ENCODE data around the gene CCDC141.
"Not testable (repeated sequence)": the region's sequence is repeated elsewhere in the genome, so short reads cannot be mapped to it uniquely, and the experiment has no call there.

Gene CCDC141

GRCh38 chr2:179049546-179050311 is at the start of gene CCDC141:
TSS of gene CCDC141 (minus strand) at chr2:179050137. CDS start at chr2:179049941, 196 bp downstream.
- DNase-seq (ENCODE audit: low read depth in 1 of 2, low spot score in 1 of 2): peak in 1 of 2 donors; percentile 6

- DNase-seq (ENCODE audit: low read depth in 1 of 2, low spot score in 1 of 2): no peak
Measured at GRCh38 chr2:179098080-179098689, 48.2 kb upstream of the CCDC141 start.

- DNase-seq (ENCODE audit: low read depth in 1 of 2, low spot score in 1 of 2): no peak
Measured at GRCh38 chr2:179097131-179097530, 47.2 kb upstream of the CCDC141 start.

- no peak for DNase-seq (ENCODE audit: low read depth in 1 of 2, low spot score in 1 of 2)
Measured at GRCh38 chr2:179096090-179096489, 46.2 kb upstream of the CCDC141 start.

GRCh38 chr2:179092912-179093311 is 43.0 kb upstream of the CCDC141 start:
- DNase-seq (ENCODE audit: low read depth in 1 of 2, low spot score in 1 of 2): not testable (repeated sequence)

- no peak for DNase-seq (ENCODE audit: low read depth in 1 of 2, low spot score in 1 of 2)
Measured at GRCh38 chr2:179082697-179083096, 32.8 kb upstream of the CCDC141 start.

GRCh38 chr2:179081954-179082353 is 32.0 kb upstream of the CCDC141 start:
- no peak for DNase-seq (ENCODE audit: low read depth in 1 of 2, low spot score in 1 of 2)

- no peak for DNase-seq (ENCODE audit: low read depth in 1 of 2, low spot score in 1 of 2)
Measured at GRCh38 chr2:179072527-179072926, 22.6 kb upstream of the CCDC141 start.

GRCh38 chr2:179071810-179072355 is 21.9 kb upstream of the CCDC141 start:
- no peak for DNase-seq (ENCODE audit: low read depth in 1 of 2, low spot score in 1 of 2)

- DNase-seq (ENCODE audit: low read depth in 1 of 2, low spot score in 1 of 2): no peak
Measured at GRCh38 chr2:179070895-179071294, 21.0 kb upstream of the CCDC141 start.

GRCh38 chr2:179069685-179070084 is 19.7 kb upstream of the CCDC141 start:
- no peak for DNase-seq (ENCODE audit: low read depth in 1 of 2, low spot score in 1 of 2)

- no peak for DNase-seq (ENCODE audit: low read depth in 1 of 2, low spot score in 1 of 2)
Measured at GRCh38 chr2:179068991-179069643, 19.2 kb upstream of the CCDC141 start.

GRCh38 chr2:179059026-179059700 is 9.2 kb upstream of the CCDC141 start:
- DNase-seq (ENCODE audit: low read depth in 1 of 2, low spot score in 1 of 2): no peak

- no peak for DNase-seq (ENCODE audit: low read depth in 1 of 2, low spot score in 1 of 2)
Measured at GRCh38 chr2:179057737-179058136, 7.8 kb upstream of the CCDC141 start.

- not testable (repeated sequence) for DNase-seq (ENCODE audit: low read depth in 1 of 2, low spot score in 1 of 2)
Measured at GRCh38 chr2:179053568-179053967, 3.6 kb upstream of the CCDC141 start.

- DNase-seq (ENCODE audit: low read depth in 1 of 2, low spot score in 1 of 2): no peak
Measured at GRCh38 chr2:179051250-179051649, 1.3 kb upstream of the CCDC141 start.

GRCh38 chr2:179050755-179051154 is 818 bp upstream of the CCDC141 start:
- no peak for DNase-seq (ENCODE audit: low read depth in 1 of 2, low spot score in 1 of 2)

GRCh38 chr2:179049203-179049545 is 763 bp downstream of the CCDC141 start:
- no peak for DNase-seq (ENCODE audit: low read depth in 1 of 2, low spot score in 1 of 2)

GRCh38 chr2:179048099-179048498 is 1.8 kb downstream of the CCDC141 start:
- DNase-seq (ENCODE audit: low read depth in 1 of 2, low spot score in 1 of 2): no peak

GRCh38 chr2:179045602-179046001 is 4.3 kb downstream of the CCDC141 start:
- not testable (repeated sequence) for DNase-seq (ENCODE audit: low read depth in 1 of 2, low spot score in 1 of 2)

GRCh38 chr2:179044500-179044899 is 5.4 kb downstream of the CCDC141 start:
- no peak for DNase-seq (ENCODE audit: low read depth in 1 of 2, low spot score in 1 of 2)

Data from activated CD4-positive, alpha-beta T cell treated with anti-CD3 and anti-CD28 coated beads, Interleukin-2, amount 50 U/mL, for 24 hours (primary cell).